Endodermal cell (in vitro differentiated cells): Measurements from ENCODE around the gene IMMP2L. TPM values are rescaled to one million over a fixed set of nuclear protein-coding genes. Genes with fewer than 3 reads are reported as not detected.
A peak's percentile ranks its signal among the peaks of the same experiment; 100 is the strongest.

ENCODE experiments used
- DNase-seq: peaks from one replicate; pipeline ENCODE4 v3.0.0-alpha.2; 2017
- H3K27ac ChIP-seq: 2 replicates; pipeline ENCODE4 v1.5.1; 2013; ENCODE audit warnings: mild to moderate bottlenecking, low read depth, low read length, moderate library complexity
- H3K27me3 ChIP-seq: 2 replicates; pipeline ENCODE4 v1.6.1; 2013; ENCODE audit warnings: mild to moderate bottlenecking, low read length, moderate library complexity; ENCODE audit not compliant: insufficient read depth, control insufficient read depth, poor library complexity, severe bottlenecking
- H3K36me3 ChIP-seq: 2 replicates; pipeline ENCODE4 v1.7.0; 2013; ENCODE audit warnings: mild to moderate bottlenecking, low read length, moderate library complexity; ENCODE audit not compliant: control insufficient read depth, insufficient read depth
- H3K4me1 ChIP-seq: one replicate; pipeline ENCODE4 v1.7.0; 2013; ENCODE audit warnings: low read length; ENCODE audit not compliant: control insufficient read depth, insufficient read depth
- H3K4me3 ChIP-seq: 2 replicates; pipeline ENCODE4 v1.5.1; 2013; ENCODE audit warnings: mild to moderate bottlenecking, low read length, moderate library complexity
- H3K9ac ChIP-seq: 2 replicates; pipeline ENCODE4 v1.6.1; 2013; ENCODE audit warnings: mild to moderate bottlenecking, low read length, moderate library complexity; ENCODE audit not compliant: poor library complexity, severe bottlenecking; ENCODE audit errors: extremely low read depth
- H3K9me3 ChIP-seq: 2 replicates; pipeline ENCODE4 v1.6.1; 2013; ENCODE audit warnings: mild to moderate bottlenecking, low read length, moderate library complexity; ENCODE audit not compliant: control insufficient read depth
- H3K27ac Mint-ChIP-seq: 2 replicates; pipeline ENCODE4 v1.8.0; 2020; ENCODE audit warnings: mixed read lengths
- H3K27me3 Mint-ChIP-seq: 2 replicates; pipeline ENCODE4 v1.8.0; 2021; ENCODE audit warnings: mild to moderate bottlenecking, mixed read lengths; ENCODE audit not compliant: insufficient read depth
- H3K36me3 Mint-ChIP-seq: 2 replicates; pipeline ENCODE4 v1.8.0; 2020; ENCODE audit warnings: low read depth, mixed read lengths
- H3K4me1 Mint-ChIP-seq: 2 replicates; pipeline ENCODE4 v1.8.0; 2020; ENCODE audit warnings: mixed read lengths
- H3K4me3 Mint-ChIP-seq: 2 replicates; pipeline ENCODE4 v1.8.0; 2020; ENCODE audit warnings: mild to moderate bottlenecking, moderate library complexity, mixed read lengths
- H3K9me3 Mint-ChIP-seq: 2 replicates; pipeline ENCODE4 v1.8.0; 2020; ENCODE audit warnings: mild to moderate bottlenecking, mixed read lengths
- WGBS, 2 experiments: methylation state at CpG; one replicate each; pipeline versions ENCODE4 v1.1.5 to v1.1.7; 2013; ENCODE audit warnings: missing lambda C conversion rate in 2 of 2, mixed read lengths in 1 of 2; ENCODE audit not compliant: insufficient coverage in 1 of 2, insufficient read length in 1 of 2; 5-methylcytosine and 5-hydroxymethylcytosine counted together
- total RNA-seq, 2 donors: library from RNA; stranded (reverse); fragmentation: NEBNext Ultra II Directional in 1 of 2; extraction: Animal tissue kit (Norgen Biotek cat#: 25700) in 1 of 2; gene quantifications; 2 replicates in 1 of 2; 3 replicates in 1 of 2; pipeline ENCODE4 v1.2.1, GENCODE V29; 2021
- TF ChIP-seq, protein P1 (sequence below): fragments of 200-600 bp; sonication (generic); conservative IDR thresholded peaks from 2 replicates; pipeline ENCODE4 v1.5.0; 2021; ENCODE audit warnings: antibody characterized with exemption, mild to moderate bottlenecking

Gene IMMP2L
- total RNA-seq, 2 donors from 2014 or later, result 17.7 to 19.4 TPM

DNA sequence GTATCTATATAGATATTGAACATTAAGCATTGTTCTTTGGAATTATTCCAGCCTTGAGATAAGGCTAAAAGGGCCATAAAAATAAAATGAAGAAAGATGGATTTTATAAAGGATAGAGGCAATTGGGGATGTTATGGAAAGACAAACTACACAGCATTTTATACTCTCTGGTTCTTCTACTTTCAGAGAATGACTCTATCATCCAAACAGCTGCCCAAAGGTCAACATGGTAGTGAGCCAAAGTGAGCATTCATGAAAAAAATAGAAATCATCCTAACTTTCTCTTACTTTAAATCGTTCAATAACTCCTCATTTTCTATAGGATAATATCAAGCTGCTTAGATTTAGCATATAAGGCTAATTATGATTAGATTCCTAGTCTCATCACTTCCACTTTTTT is 25.2 kb downstream of the IMMP2L start:
- TF ChIP-seq, protein P1, sequence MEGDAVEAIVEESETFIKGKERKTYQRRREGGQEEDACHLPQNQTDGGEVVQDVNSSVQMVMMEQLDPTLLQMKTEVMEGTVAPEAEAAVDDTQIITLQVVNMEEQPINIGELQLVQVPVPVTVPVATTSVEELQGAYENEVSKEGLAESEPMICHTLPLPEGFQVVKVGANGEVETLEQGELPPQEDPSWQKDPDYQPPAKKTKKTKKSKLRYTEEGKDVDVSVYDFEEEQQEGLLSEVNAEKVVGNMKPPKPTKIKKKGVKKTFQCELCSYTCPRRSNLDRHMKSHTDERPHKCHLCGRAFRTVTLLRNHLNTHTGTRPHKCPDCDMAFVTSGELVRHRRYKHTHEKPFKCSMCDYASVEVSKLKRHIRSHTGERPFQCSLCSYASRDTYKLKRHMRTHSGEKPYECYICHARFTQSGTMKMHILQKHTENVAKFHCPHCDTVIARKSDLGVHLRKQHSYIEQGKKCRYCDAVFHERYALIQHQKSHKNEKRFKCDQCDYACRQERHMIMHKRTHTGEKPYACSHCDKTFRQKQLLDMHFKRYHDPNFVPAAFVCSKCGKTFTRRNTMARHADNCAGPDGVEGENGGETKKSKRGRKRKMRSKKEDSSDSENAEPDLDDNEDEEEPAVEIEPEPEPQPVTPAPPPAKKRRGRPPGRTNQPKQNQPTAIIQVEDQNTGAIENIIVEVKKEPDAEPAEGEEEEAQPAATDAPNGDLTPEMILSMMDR, result no peak
- Histone ChIP-seq H3K9ac (no peak overlapping the region), H3K9me3 (no peaks in the 10 kb centered on the region), H3K27me3 (no peaks in the 10 kb centered on the region), H3K4me1 (no peaks in the 10 kb centered on the region), H3K36me3 (no peaks in the 10 kb centered on the region), H3K27ac (no peak overlapping the region), H3K4me3 (no peak overlapping the region)
- peaks cover 6% of the 10 kb centered on the region for H3K4me1 Mint-ChIP-seq
- H3K9me3 Mint-ChIP-seq, result no peaks in the 10 kb centered on the region
- no peak overlapping the region for H3K4me3 Mint-ChIP-seq
- H3K27ac Mint-ChIP-seq, result no peak overlapping the region
- no peak for DNase-seq
- WGBS, 2 experiments, result 71 to 80% methylated on average over 1 of the region's 1 CpG
- H3K27me3 Mint-ChIP-seq, result no peaks in the 10 kb centered on the region
- H3K36me3 Mint-ChIP-seq, result no peaks in the 10 kb centered on the region

DNA sequence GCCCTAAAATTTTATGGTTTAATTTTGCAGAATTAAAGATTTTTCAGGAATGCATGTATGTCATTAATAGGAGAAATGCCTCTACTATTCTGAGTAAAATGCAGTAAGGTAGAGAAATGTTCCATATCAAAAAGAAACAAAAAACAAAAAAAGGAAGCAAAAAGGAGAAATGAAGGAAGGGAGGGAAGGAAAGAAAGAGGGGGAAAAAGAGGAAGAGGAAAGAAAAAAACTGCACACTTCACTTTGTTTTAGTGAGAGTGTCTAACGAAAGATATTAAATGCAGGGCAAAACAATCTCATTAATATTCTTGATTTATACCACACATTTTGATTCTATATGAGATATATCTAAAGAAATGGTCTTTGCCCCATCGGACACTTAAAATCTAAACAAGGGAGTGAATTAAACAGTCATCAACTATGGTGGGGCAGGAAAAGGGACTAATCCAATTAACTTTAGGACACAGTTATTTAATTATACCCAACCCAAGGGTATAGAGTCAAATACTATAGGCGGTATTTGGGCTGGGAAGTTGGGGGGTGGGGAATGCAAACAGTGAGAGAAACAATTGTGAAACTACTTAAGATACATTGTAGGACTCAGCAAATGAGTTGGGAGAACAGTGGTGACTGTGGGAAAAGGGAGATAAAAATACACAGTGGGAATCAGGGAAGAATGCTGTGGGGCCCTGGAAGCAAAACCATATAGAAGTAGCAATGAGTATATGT is 27.0 kb downstream of the IMMP2L start:
- no peaks in the 10 kb centered on the region for H3K36me3 ChIP-seq
- H3K4me1 ChIP-seq, result no peaks in the 10 kb centered on the region
- H3K4me3 ChIP-seq, result no peak overlapping the region
- no peak for DNase-seq
- Mint-ChIP-seq H3K36me3 (no peaks in the 10 kb centered on the region), H3K27me3 (no peaks in the 10 kb centered on the region), H3K9me3 (no peaks in the 10 kb centered on the region), H3K4me3 (no peak overlapping the region), H3K4me1 (peaks cover 6% of the 10 kb centered on the region), H3K27ac (peak overlapping the region; percentile 44)
- TF ChIP-seq, protein P1, result no peak
- WGBS, 2 experiments, result 84% methylated on average over 2 of the region's 3 CpGs; no CpG with 5 or more reads in 1 of the 2 experiments
- no peak overlapping the region for H3K27ac ChIP-seq
- H3K9ac ChIP-seq, result no peak overlapping the region
- no peaks in the 10 kb centered on the region for H3K27me3 ChIP-seq
- no peaks in the 10 kb centered on the region for H3K9me3 ChIP-seq

DNA sequence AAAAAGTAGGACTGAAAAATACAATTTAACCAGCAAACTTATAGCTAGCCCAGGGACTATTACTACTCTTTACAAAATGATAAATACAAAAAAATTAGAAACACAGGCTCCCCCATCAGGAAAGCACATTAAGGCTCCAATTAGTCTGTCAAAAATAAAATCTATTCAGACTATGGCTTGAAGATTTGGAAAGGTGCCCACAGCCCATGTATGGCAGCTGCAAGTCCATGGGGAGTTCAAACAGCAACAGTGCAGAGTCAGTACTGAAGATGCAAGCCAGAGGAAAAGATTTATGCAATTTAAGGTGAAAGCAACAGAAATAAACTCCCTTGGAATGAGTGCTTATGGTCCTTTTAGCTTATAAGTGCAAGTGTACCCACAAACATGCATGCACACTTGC is 29.7 kb downstream of the IMMP2L start:
- Histone ChIP-seq H3K27me3 (no peaks in the 10 kb centered on the region), H3K36me3 (no peaks in the 10 kb centered on the region), H3K27ac (no peak overlapping the region), H3K4me3 (no peak overlapping the region), H3K4me1 (no peaks in the 10 kb centered on the region), H3K9ac (no peak overlapping the region), H3K9me3 (no peaks in the 10 kb centered on the region)
- DNase-seq, result no peak
- Mint-ChIP-seq H3K4me3 (no peak overlapping the region), H3K4me1 (peaks cover 6% of the 10 kb centered on the region), H3K27me3 (no peaks in the 10 kb centered on the region), H3K36me3 (no peaks in the 10 kb centered on the region), H3K9me3 (no peaks in the 10 kb centered on the region), H3K27ac (no peak overlapping the region)
- TF ChIP-seq, protein P1, result no peak
